Measurements from ENCODE around the gene SIK2. TPM values are rescaled to one million over a fixed set of nuclear protein-coding genes. Genes with fewer than 3 reads are reported as not detected.

The SIK2 gene
- total and polyA plus RNA-seq, 2 donors (not counting 1 experiment from before 2014, with no cell fraction given), result 4.9 to 21.8 TPM

DNA sequence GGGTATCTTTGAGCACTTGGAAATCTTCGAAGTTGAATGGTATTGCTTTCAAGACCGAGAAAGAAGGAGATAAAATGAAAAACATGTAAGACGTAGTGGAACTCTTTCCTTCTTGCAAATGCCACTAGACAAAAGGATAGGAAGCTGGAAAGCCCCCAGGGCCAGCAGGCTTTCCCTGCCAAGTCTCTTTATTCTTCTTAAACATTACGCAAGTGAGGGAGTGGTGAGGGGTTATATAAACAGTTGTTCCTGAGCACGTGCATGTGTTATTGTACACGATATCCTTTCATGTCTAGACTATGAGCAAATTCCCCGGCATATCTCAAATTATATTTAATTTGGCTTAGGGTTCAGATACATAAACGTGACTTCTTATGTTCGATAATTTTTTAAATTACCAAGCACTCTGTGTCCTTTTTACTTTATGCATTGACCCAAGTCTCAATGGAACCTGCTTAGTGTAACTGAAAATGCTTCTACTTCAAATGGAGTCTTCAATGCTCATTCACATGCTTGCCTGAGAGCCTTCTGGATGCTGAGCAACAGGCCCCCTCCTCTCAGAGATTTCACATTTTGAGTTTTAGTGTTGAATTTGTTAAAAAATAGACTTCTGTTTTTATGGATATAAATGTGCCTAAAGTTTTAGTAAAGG lies 104.9 kb downstream of the SIK2 start:
- no peak overlapping the region for H3K4me3 Mint-ChIP-seq
- peaks cover 10 to 62% of the 10 kb centered on the region in 2 experiments for H3K36me3 ChIP-seq (replicated peaks in 1 of 2; ENCODE audit: control extremely low read depth in 1 of 2, control insufficient read depth in 1 of 2, extremely low read depth in 1 of 2, insufficient read depth in 2 of 2, low read length in 1 of 2)
- H3K4me2 ChIP-seq (replicated peaks; ENCODE audit: low read depth, low read length, poor library complexity, severe bottlenecking), result no peak overlapping the region
- H3K9ac ChIP-seq (ENCODE audit: low read length), result no peak overlapping the region
- DNase-seq (no peak), ATAC-seq (ENCODE audit: low read depth) (no peak)
- POLR2A ChIA-PET, result no interaction called here
- H3K4me3 ChIP-seq (ENCODE audit: control extremely low read depth in 1 of 5, extremely low read depth in 1 of 5, insufficient read depth in 1 of 5, low read depth in 2 of 5, low read length in 4 of 5), result no peak overlapping the region
- no peak overlapping the region for H3K27ac ChIP-seq (ENCODE audit: low read length in 2 of 2)
- no peak overlapping the region for H2AFZ ChIP-seq (ENCODE audit: insufficient read depth, low read depth, low read length, poor library complexity, severe bottlenecking)
- CTCF ChIA-PET, result interaction anchor here (0.7 kb wide), 1 partner anchor 40 kb away, joined by 5 read pairs; no protein-coding TSS in a partner anchor
- H3K27me3 ChIP-seq (replicated peaks in 1 of 4; ENCODE audit: control extremely low read depth in 1 of 4, control insufficient read depth in 3 of 4, insufficient read depth in 4 of 4, low read length in 3 of 4), result no peaks in the 10 kb centered on the region
- H3K4me1 ChIP-seq (ENCODE audit: control insufficient read depth in 2 of 2, insufficient read depth in 2 of 2, low read length in 2 of 2), result no peaks in the 10 kb centered on the region
- H4K20me1 ChIP-seq (ENCODE audit: control insufficient read depth, insufficient read depth, low read length, poor library complexity, severe bottlenecking), result no peaks in the 10 kb centered on the region
- no peak overlapping the region for H3K27ac Mint-ChIP-seq
- no peak for TF ChIP-seq EZH2 (IDR thresholded peaks at IDR 0.05; ENCODE audit: borderline replicate concordance, insufficient read depth, low read depth, low read length, poor library complexity, severe bottlenecking)
- TF ChIP-seq, protein P1, sequence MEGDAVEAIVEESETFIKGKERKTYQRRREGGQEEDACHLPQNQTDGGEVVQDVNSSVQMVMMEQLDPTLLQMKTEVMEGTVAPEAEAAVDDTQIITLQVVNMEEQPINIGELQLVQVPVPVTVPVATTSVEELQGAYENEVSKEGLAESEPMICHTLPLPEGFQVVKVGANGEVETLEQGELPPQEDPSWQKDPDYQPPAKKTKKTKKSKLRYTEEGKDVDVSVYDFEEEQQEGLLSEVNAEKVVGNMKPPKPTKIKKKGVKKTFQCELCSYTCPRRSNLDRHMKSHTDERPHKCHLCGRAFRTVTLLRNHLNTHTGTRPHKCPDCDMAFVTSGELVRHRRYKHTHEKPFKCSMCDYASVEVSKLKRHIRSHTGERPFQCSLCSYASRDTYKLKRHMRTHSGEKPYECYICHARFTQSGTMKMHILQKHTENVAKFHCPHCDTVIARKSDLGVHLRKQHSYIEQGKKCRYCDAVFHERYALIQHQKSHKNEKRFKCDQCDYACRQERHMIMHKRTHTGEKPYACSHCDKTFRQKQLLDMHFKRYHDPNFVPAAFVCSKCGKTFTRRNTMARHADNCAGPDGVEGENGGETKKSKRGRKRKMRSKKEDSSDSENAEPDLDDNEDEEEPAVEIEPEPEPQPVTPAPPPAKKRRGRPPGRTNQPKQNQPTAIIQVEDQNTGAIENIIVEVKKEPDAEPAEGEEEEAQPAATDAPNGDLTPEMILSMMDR (IDR thresholded peaks at IDR 0.05), result no peak
- no peaks in the 10 kb centered on the region for H3K4me1 Mint-ChIP-seq
- no peaks in the 10 kb centered on the region for H3K9me3 Mint-ChIP-seq (ENCODE audit: insufficient read depth)
- H3K79me2 ChIP-seq (ENCODE audit: control insufficient read depth, insufficient read depth, low read length), result no peaks in the 10 kb centered on the region
- WGBS (ENCODE audit: insufficient coverage), result 97% methylated on average over 6 of the region's 9 CpGs
- intact Hi-C loops (cut with micrococcal nuclease), result no loop called here
- no peaks in the 10 kb centered on the region for H3K27me3 Mint-ChIP-seq
- H3K9me3 ChIP-seq (ENCODE audit: control extremely low read depth in 1 of 3, control insufficient read depth in 2 of 3, insufficient read depth in 1 of 3, low read length in 2 of 3), result no peaks in the 10 kb centered on the region

DNA sequence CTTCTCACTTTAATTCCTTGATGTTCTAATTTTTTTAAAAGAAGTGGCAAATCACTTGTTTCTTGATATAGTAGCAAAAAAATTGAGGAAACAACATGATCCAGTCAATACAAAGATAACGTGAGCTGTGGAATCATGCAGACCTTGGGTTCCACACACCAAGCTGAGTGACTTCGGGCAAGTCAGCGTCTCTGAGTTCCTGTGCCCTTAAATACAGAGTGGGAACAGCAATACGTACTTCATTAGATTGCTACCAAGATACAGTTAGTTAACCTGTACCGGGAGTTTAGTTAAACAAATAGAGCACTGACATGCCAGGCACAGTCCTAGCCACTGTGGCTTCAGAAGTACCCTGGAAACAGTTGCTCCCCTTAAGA lies 105.4 kb downstream of the SIK2 start:
- DNase-seq, result no peak
- Histone ChIP-seq H3K4me3 (ENCODE audit: control extremely low read depth in 1 of 5, extremely low read depth in 1 of 5, insufficient read depth in 1 of 5, low read depth in 2 of 5, low read length in 4 of 5) (no peak overlapping the region), H3K27me3 (replicated peaks in 1 of 4; ENCODE audit: control extremely low read depth in 1 of 4, control insufficient read depth in 3 of 4, insufficient read depth in 4 of 4, low read length in 3 of 4) (no peaks in the 10 kb centered on the region), H3K9me3 (ENCODE audit: control extremely low read depth in 1 of 3, control insufficient read depth in 2 of 3, insufficient read depth in 1 of 3, low read length in 2 of 3) (no peaks in the 10 kb centered on the region), H3K27ac (ENCODE audit: low read length in 2 of 2) (no peak overlapping the region), H3K4me2 (replicated peaks; ENCODE audit: low read depth, low read length, poor library complexity, severe bottlenecking) (no peak overlapping the region), H3K4me1 (ENCODE audit: control insufficient read depth in 2 of 2, insufficient read depth in 2 of 2, low read length in 2 of 2) (no peaks in the 10 kb centered on the region), H3K36me3 (replicated peaks in 1 of 2; ENCODE audit: control extremely low read depth in 1 of 2, control insufficient read depth in 1 of 2, extremely low read depth in 1 of 2, insufficient read depth in 2 of 2, low read length in 1 of 2) (peaks cover 10 to 61% of the 10 kb centered on the region in 2 experiments), H2AFZ (ENCODE audit: insufficient read depth, low read depth, low read length, poor library complexity, severe bottlenecking) (no peak overlapping the region), H4K20me1 (ENCODE audit: control insufficient read depth, insufficient read depth, low read length, poor library complexity, severe bottlenecking) (no peaks in the 10 kb centered on the region), H3K9ac (ENCODE audit: low read length) (no peak overlapping the region), H3K79me2 (ENCODE audit: control insufficient read depth, insufficient read depth, low read length) (no peaks in the 10 kb centered on the region)
- ChIA-PET POLR2A (no interaction called here), CTCF (no interaction called here)
- intact Hi-C loops (cut with micrococcal nuclease), result no loop called here
- TF ChIP-seq, protein P1 (IDR thresholded peaks at IDR 0.05), result no peak
- no peak for TF ChIP-seq EZH2 (IDR thresholded peaks at IDR 0.05; ENCODE audit: borderline replicate concordance, insufficient read depth, low read depth, low read length, poor library complexity, severe bottlenecking)
- no peak for ATAC-seq (ENCODE audit: low read depth)
- Mint-ChIP-seq H3K9me3 (ENCODE audit: insufficient read depth) (no peaks in the 10 kb centered on the region), H3K4me1 (no peaks in the 10 kb centered on the region), H3K27me3 (no peaks in the 10 kb centered on the region), H3K4me3 (no peak overlapping the region), H3K27ac (no peak overlapping the region)
- 96% methylated on average over 5 of the region's 5 CpGs for WGBS (ENCODE audit: insufficient coverage)
